Nephron (organoid): ENCODE results near the gene SPAAR.

Source experiments
- H3K27ac Mint-ChIP-seq, 3 experiments: 2 replicates each; pipeline ENCODE4 v1.8.0; 2020; ENCODE audit warnings: mixed read lengths in 3 of 3, mild to moderate bottlenecking in 2 of 3, moderate library complexity in 1 of 3
- H3K27me3 Mint-ChIP-seq: 2 replicates; pipeline ENCODE4 v1.8.0; 2021; ENCODE audit warnings: low read depth, mild to moderate bottlenecking, moderate library complexity, mixed read lengths
- H3K36me3 Mint-ChIP-seq: 2 replicates; pipeline ENCODE4 v1.8.0; 2020; ENCODE audit warnings: low read depth, mixed read lengths
- H3K4me1 Mint-ChIP-seq: 2 replicates; pipeline ENCODE4 v1.8.0; 2020; ENCODE audit warnings: mixed read lengths
- H3K4me3 Mint-ChIP-seq, 3 experiments: 2 replicates each; pipeline ENCODE4 v1.8.0; 2020; ENCODE audit warnings: mild to moderate bottlenecking in 3 of 3, mixed read lengths in 3 of 3, moderate library complexity in 2 of 3
- H3K9me3 Mint-ChIP-seq: 2 replicates; pipeline ENCODE4 v1.8.0; 2020; ENCODE audit warnings: mixed read lengths
- TF ChIP-seq, protein P1 (sequence below), 3 experiments: fragments of 200-600 bp; sonication (generic); IDR thresholded peaks; one replicate each; pipeline ENCODE4 v1.5.0; 2021; ENCODE audit warnings: antibody characterized with exemption in 3 of 3; ENCODE audit not compliant: unreplicated experiment in 3 of 3

Gene SPAAR

GRCh38 chr9:35923598-35923926 is 14.3 kb downstream of the SPAAR start:
- peaks cover 3% of the 10 kb centered on the region for H3K27me3 Mint-ChIP-seq
- peak overlapping the region; percentile 79 to 96 (median 95) for H3K27ac Mint-ChIP-seq
- H3K36me3 Mint-ChIP-seq = no peaks in the 10 kb centered on the region
- H3K4me1 Mint-ChIP-seq = peaks cover 34% of the 10 kb centered on the region
- TF ChIP-seq, protein P1, sequence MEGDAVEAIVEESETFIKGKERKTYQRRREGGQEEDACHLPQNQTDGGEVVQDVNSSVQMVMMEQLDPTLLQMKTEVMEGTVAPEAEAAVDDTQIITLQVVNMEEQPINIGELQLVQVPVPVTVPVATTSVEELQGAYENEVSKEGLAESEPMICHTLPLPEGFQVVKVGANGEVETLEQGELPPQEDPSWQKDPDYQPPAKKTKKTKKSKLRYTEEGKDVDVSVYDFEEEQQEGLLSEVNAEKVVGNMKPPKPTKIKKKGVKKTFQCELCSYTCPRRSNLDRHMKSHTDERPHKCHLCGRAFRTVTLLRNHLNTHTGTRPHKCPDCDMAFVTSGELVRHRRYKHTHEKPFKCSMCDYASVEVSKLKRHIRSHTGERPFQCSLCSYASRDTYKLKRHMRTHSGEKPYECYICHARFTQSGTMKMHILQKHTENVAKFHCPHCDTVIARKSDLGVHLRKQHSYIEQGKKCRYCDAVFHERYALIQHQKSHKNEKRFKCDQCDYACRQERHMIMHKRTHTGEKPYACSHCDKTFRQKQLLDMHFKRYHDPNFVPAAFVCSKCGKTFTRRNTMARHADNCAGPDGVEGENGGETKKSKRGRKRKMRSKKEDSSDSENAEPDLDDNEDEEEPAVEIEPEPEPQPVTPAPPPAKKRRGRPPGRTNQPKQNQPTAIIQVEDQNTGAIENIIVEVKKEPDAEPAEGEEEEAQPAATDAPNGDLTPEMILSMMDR (IDR thresholded peaks at IDR 0.05; ENCODE audit: unreplicated experiment in 3 of 3) = no peak
- no peak overlapping the region for H3K4me3 Mint-ChIP-seq
- H3K9me3 Mint-ChIP-seq = no peaks in the 10 kb centered on the region

GRCh38 chr9:35923927-35924763 is 14.9 kb downstream of the SPAAR start:
- H3K4me1 Mint-ChIP-seq = peaks cover 28% of the 10 kb centered on the region
- H3K4me3 Mint-ChIP-seq = no peak overlapping the region
- H3K9me3 Mint-ChIP-seq = no peaks in the 10 kb centered on the region
- H3K27ac Mint-ChIP-seq = peak overlapping the region; percentile 79 to 96 (median 95)
- TF ChIP-seq, protein P1 (IDR thresholded peaks at IDR 0.05; ENCODE audit: unreplicated experiment in 3 of 3) = no peak
- no peaks in the 10 kb centered on the region for H3K36me3 Mint-ChIP-seq
- peaks cover 3% of the 10 kb centered on the region for H3K27me3 Mint-ChIP-seq

DNA sequence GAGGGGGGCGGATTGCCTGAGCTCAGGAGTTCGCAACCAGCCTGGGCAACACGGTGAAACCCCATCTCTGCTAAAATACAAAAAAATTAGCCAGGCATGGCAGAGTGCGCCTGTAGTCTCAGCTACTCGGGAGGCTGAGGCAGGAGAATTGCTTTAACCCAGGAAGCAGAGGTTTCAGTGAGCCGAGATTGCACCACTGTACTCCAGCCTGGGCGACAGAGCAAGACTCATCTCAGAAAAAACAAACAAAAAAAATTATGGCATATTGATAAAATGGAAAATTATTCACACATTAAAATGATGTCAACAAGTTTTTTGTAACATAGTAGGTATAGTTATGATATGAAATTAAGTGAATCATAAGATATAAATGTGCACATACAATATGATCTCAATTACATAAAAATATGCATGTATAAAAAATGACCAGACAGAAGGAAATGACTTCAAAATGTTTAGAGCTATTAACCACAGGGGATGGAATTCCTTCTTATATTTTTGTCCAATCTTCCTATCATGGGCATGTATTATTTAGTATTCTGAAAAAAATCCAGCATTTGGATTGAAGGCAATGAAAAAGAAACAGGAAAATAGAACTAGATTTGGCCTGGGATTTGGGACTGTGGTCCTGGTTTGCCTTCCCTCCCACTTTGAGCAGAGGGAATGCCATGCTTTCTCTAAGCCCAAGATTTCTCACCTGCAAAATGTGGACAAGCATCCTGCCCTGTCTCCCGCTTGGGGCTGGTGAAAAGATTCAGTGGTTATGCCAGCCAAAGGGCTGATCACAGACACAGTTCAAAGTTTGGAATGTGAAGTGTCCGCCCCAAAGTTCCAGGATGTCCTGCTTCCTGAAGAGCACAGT is 19.5 kb downstream of the SPAAR start:
- H3K36me3 Mint-ChIP-seq = no peaks in the 10 kb centered on the region
- H3K4me1 Mint-ChIP-seq = peaks cover 14% of the 10 kb centered on the region
- no peak overlapping the region for H3K27ac Mint-ChIP-seq
- peaks cover 19% of the 10 kb centered on the region for H3K27me3 Mint-ChIP-seq
- TF ChIP-seq, protein P1 (IDR thresholded peaks at IDR 0.05; ENCODE audit: unreplicated experiment in 3 of 3) = no peak
- H3K9me3 Mint-ChIP-seq = no peaks in the 10 kb centered on the region
- H3K4me3 Mint-ChIP-seq = no peak overlapping the region

DNA sequence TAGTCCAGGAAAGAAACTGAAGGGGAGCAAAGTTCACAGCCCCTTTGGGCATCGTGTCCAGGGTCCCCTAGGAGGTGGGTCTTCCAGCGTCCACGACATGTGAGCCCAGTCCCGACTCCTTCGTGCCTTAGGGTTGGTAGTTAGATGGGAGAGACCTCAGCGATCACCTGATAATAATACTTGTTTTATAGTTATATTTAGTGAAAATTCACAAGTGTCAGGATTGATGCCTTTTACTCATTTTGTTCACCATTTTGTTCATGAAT is 20.1 kb downstream of the SPAAR start:
- Mint-ChIP-seq H3K4me3 (no peak overlapping the region), H3K27ac (no peak overlapping the region), H3K9me3 (no peaks in the 10 kb centered on the region), H3K27me3 (peaks cover 22% of the 10 kb centered on the region), H3K4me1 (peaks cover 10% of the 10 kb centered on the region), H3K36me3 (no peaks in the 10 kb centered on the region)
- TF ChIP-seq, protein P1 (IDR thresholded peaks at IDR 0.05; ENCODE audit: unreplicated experiment in 3 of 3) = no peak

GRCh38 chr9:35930521-35930920 is 21.2 kb downstream of the SPAAR start:
- H3K9me3 Mint-ChIP-seq = no peaks in the 10 kb centered on the region

More at GRCh38 chr9:35930521-35930920, 21.2 kb downstream of the SPAAR start:
- Mint-ChIP-seq H3K27ac (no peak overlapping the region), H3K27me3 (peaks cover 22% of the 10 kb centered on the region), H3K4me3 (no peak overlapping the region), H3K36me3 (no peaks in the 10 kb centered on the region), H3K4me1 (peaks cover 5% of the 10 kb centered on the region)
- TF ChIP-seq, protein P1 (IDR thresholded peaks at IDR 0.05; ENCODE audit: unreplicated experiment in 3 of 3) = no peak
